Heart left ventricle (tissue), 16 donors: ENCODE results near the gene KIRREL3. TPM values are rescaled to one million over a fixed set of nuclear protein-coding genes. Genes with fewer than 3 reads are reported as not detected.

Source experiments
- ATAC-seq, 4 donors: fragments of 200-7000 bp; cut with Tn5 transposase; one replicate each; pipeline ENCODE4 v1.9.1; 2020 to 2022; ENCODE audit warnings: moderate library complexity in 4 of 4, mild to moderate bottlenecking in 3 of 4, moderate number of reproducible peaks in 1 of 4
- DNase-seq, 5 donors: peaks; one replicate each; pipeline ENCODE4 v3.0.0-alpha.2; 2020
- H3K27ac ChIP-seq, 12 donors: fragments of 200-600 bp; sonication (generic) in 4 of 12; one replicate each; pipeline versions ENCODE4 v1.5.0 to v1.8.0; 2016 to 2022; ENCODE audit warnings: mild to moderate bottlenecking in 2 of 12
- H3K27me3 ChIP-seq, 9 donors: fragments of 200-600 bp; sonication (generic) in 2 of 9; one replicate each; pipeline versions ENCODE4 v1.5.1 to v1.8.0; 2016 to 2022; ENCODE audit warnings: mild to moderate bottlenecking in 3 of 9
- H3K36me3 ChIP-seq, 9 donors: fragments of 200-600 bp; sonication (generic) in 2 of 9; one replicate each; pipeline versions ENCODE4 v1.5.0 to v1.8.0; 2018 to 2022; ENCODE audit warnings: mild to moderate bottlenecking in 2 of 9
- H3K4me1 ChIP-seq, 12 donors: fragments of 200-600 bp; sonication (generic) in 4 of 12; one replicate each; pipeline versions ENCODE4 v1.5.0 to v1.8.0; 2016 to 2022; ENCODE audit warnings: mild to moderate bottlenecking in 3 of 12
- H3K4me3 ChIP-seq, 12 donors: fragments of 200-600 bp; sonication (generic) in 4 of 12; one replicate each; pipeline versions ENCODE4 v1.5.0 to v1.8.0; 2017 to 2022; ENCODE audit warnings: mild to moderate bottlenecking in 9 of 12, moderate library complexity in 4 of 12
- H3K9me3 ChIP-seq, 12 donors: fragments of 200-600 bp; sonication (generic) in 4 of 12; one replicate each; pipeline versions ENCODE4 v1.5.0 to v1.8.0; 2016 to 2022; ENCODE audit warnings: mild to moderate bottlenecking in 1 of 12
- CTCF ChIP-seq, 12 donors: fragments of 200-600 bp; sonication (generic) in 4 of 12; IDR thresholded peaks; one replicate each; pipeline versions ENCODE4 v1.5.0 to v1.8.0; 2018 to 2022; ENCODE audit warnings: antibody characterized with exemption in 12 of 12, mild to moderate bottlenecking in 5 of 12
- POLR2A ChIP-seq, 2 donors: fragments of 450-650 bp; IDR thresholded peaks; one replicate each; pipeline ENCODE4 v1.6.1; 2017; ENCODE audit warnings: antibody characterized with exemption in 2 of 2, mild to moderate bottlenecking in 2 of 2, moderate library complexity in 2 of 2
- WGBS, 4 donors: extraction: QIAGEN DNeasy Blood & Tissue Kit in 2 of 4; methylation state at CpG; one replicate each; pipeline versions ENCODE4 v1.1.5 to v1.1.7; 2013 to 2018; 5-methylcytosine and 5-hydroxymethylcytosine counted together
- intact Hi-C, 10 donors: fragments of 100-400 bp; cut with DNase I; formaldehyde crosslinking; loops; one replicate each; pipeline versions ENCODE4 v1.11.1 to v1.14.2; 2022
- polyA plus RNA-seq, 2 donors: library from polyadenylated mRNA; stranded (reverse); fragments of 200-250 nt; gene quantifications; one replicate each; pipeline ENCODE4 v1.2.3, GENCODE V29; 2013
- total RNA-seq, 9 donors: library from RNA; depleted of rRNA in 2 of 9; stranded (reverse); fragments of >200 nt in 2 of 9; fragmentation: NEBNext Ultra II Directional in 3 of 9; extraction: Animal tissue kit (Norgen Biotek cat#: 25700) in 3 of 9; gene quantifications; one replicate each; pipeline versions ENCODE4 v1.1.0 to v1.2.4, GENCODE V29; 2016 to 2023
- donor health status: ischemic (EF 13 %, LVEDD 7.1; RV severe dilation, severe dysfunction).
- donor health status: healthy with polysubstance abuse.
- donor health status: DM: no; HTN: yes; CAD: no.
- donor health status: DM: no; HTN: no; CAD: no.
- donor health status: ischemic (EF 25% LVEDD 6.9; RV normal size, moderate dysfunction).
- donor health status: ischemic (EF 25% LVEDD 5.7; RV mildly dilated, moderate dysfunction).
- donor health status: healthy.
- donor health status: DM: yes; HTN: yes; CAD: no.
- donor health status: ischemic (EF 35%, LVEDD 5.7; RV mildly dilated, moderate dysfunction).
- donor health status: nonischemic (EF 11% LVEDD 7.7; RV severe dilation, severe dysfunction).
- donor health status: DM: yes; HTN: yes; CAD: no.
- donor health status: PGD.
- donor health status: ischemic (EF 29% LVEDD 5.4; RV normal size, mild dysfunction).
- donor health status: nonischemic (EF 23%, LVEDD 6.1; RV moderate dilation, normal function).

KIRREL3 gene
- total and polyA plus RNA-seq, 11 donors, result 0.08 to 1.3 (median 0.27) TPM

GRCh38 chr11:126519764-126520734 lies 480.5 kb downstream of the KIRREL3 start:
- no peaks in the 10 kb centered on the region for H3K36me3 ChIP-seq
- ATAC-seq, result peak in 2 of 4 donors; percentile 33 to 60

GRCh38 chr11:126518972-126519690 lies 481.4 kb downstream of the KIRREL3 start:
- Histone ChIP-seq H3K36me3 (no peaks in the 10 kb centered on the region), H3K27me3 (peaks cover 0 to 11% (median 0%) of the 10 kb centered on the region in 9 donors), H3K27ac (peak overlapping the region in 1 of 12 donors; percentile 4), H3K9me3 (no peaks in the 10 kb centered on the region), H3K4me3 (no peak overlapping the region), H3K4me1 (peaks cover 0 to 6% (median 0%) of the 10 kb centered on the region in 12 donors)
- TF ChIP-seq CTCF (IDR thresholded peaks at IDR 0.05), result no peak
- TF ChIP-seq POLR2A (IDR thresholded peaks at IDR 0.05), result no peak
- no peak for DNase-seq
- intact Hi-C loops, result no loop called here
- peak in 1 of 4 donors; percentile 17 for ATAC-seq
- 71 to 77% (median 74%) methylated on average over 11 of the region's 11 CpGs for WGBS, 4 donors

More at GRCh38 chr11:126519764-126520734, 480.5 kb downstream of the KIRREL3 start:
- intact Hi-C loops, result no loop called here
- Histone ChIP-seq H3K4me3 (no peak overlapping the region), H3K27ac (peak overlapping the region in 1 of 12 donors; percentile 4), H3K4me1 (peaks cover 0 to 6% (median 0%) of the 10 kb centered on the region in 12 donors), H3K9me3 (no peaks in the 10 kb centered on the region), H3K27me3 (peaks cover 0 to 11% (median 0%) of the 10 kb centered on the region in 9 donors)
- no peak for DNase-seq
- TF ChIP-seq POLR2A (IDR thresholded peaks at IDR 0.05) (no peak), CTCF (IDR thresholded peaks at IDR 0.05) (no peak)
- 65 to 70% (median 69%) methylated on average over 18 to 25 of the region's 25 CpGs for WGBS, 4 donors

GRCh38 chr11:126518071-126518971 lies 482.2 kb downstream of the KIRREL3 start:
- TF ChIP-seq CTCF (IDR thresholded peaks at IDR 0.05) (no peak), POLR2A (IDR thresholded peaks at IDR 0.05) (no peak)
- Histone ChIP-seq H3K9me3 (no peaks in the 10 kb centered on the region), H3K27me3 (peaks cover 0 to 16% (median 0%) of the 10 kb centered on the region in 9 donors), H3K4me3 (no peak overlapping the region), H3K4me1 (peaks cover 0 to 6% (median 0%) of the 10 kb centered on the region in 12 donors), H3K27ac (no peak overlapping the region), H3K36me3 (no peaks in the 10 kb centered on the region)
- ATAC-seq (no peak), DNase-seq (no peak)
- WGBS, 4 donors, result 63 to 74% (median 70%) methylated on average over 18 to 20 of the region's 20 CpGs
- intact Hi-C loops, result no loop called here
